GM19240 (cell line): ENCODE results near the gene GIT1.

Experiments
- DNase-seq: peaks from one replicate; pipeline ENCODE4 v3.0.0; 2011; ENCODE audit warnings: low spot score; ENCODE audit not compliant: insufficient read length

Gene GIT1

GRCh38 chr17:29589524-29590410 lies at the start of gene GIT1:
GIT1 (minus strand) TSS chr17:29589648; CDS start chr17:29589378, 270 bp downstream.
- DNase-seq = peak; percentile 98

GRCh38 chr17:29633886-29634285 lies 44.4 kb upstream of the GIT1 start:
- no peak for DNase-seq

DNA sequence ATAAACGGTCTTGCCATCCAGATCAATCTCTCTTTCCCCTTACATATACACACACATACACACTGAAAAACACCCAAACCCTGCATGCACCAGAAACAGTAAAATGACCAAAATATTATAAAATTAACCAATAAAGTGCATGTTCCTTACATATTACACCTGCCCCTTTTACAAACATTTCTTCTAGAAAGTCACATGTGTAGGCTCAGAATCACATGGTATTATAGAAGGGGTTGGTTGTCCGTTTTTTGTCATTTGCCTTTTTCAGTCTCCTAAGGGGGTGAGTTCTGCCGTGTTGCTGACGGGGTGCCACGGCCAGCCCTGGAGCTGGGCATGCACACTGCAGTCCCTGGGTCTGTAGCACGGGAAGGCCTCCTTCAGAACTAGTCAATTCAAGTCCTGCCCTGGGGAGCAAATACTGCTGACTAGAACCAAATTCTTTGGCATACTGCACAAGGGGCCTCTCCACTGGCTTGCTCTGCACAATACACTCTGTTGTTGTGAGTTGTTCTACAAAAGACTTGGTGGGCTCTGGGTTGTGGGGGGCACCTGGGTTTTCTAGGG lies 41.3 kb upstream of the GIT1 start:
- DNase-seq = no peak

- DNase-seq = no peak
Observed at GRCh38 chr17:29629839-29630238, 40.4 kb upstream of the GIT1 start.

DNA sequence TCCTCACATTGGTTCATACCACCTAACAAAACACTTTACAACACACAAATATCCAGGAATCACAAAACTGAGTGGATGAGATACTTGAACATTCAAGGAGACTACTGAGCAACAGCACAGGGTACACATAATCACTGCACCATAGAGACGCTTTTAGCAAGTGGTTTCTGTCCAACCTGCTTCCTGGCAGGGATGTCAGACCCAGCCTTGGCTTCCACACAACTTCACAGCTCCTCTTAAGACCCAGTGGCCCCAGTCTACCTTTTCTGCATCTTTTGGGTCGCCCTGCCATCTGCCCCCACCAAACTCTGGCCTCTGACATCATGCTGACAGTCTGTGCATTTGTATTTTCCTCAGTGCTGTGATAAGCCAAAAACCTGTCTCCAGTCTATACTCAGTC lies 39.2 kb upstream of the GIT1 start:
- no peak for DNase-seq

GRCh38 chr17:29627951-29628350 lies 38.5 kb upstream of the GIT1 start:
- no peak for DNase-seq

GRCh38 chr17:29625037-29625750 lies 35.7 kb upstream of the GIT1 start:
- DNase-seq = no peak

- DNase-seq = no peak
Observed at GRCh38 chr17:29624586-29624985, 35.1 kb upstream of the GIT1 start.

GRCh38 chr17:29623283-29623647 lies 33.8 kb upstream of the GIT1 start:
- DNase-seq = no peak

DNA sequence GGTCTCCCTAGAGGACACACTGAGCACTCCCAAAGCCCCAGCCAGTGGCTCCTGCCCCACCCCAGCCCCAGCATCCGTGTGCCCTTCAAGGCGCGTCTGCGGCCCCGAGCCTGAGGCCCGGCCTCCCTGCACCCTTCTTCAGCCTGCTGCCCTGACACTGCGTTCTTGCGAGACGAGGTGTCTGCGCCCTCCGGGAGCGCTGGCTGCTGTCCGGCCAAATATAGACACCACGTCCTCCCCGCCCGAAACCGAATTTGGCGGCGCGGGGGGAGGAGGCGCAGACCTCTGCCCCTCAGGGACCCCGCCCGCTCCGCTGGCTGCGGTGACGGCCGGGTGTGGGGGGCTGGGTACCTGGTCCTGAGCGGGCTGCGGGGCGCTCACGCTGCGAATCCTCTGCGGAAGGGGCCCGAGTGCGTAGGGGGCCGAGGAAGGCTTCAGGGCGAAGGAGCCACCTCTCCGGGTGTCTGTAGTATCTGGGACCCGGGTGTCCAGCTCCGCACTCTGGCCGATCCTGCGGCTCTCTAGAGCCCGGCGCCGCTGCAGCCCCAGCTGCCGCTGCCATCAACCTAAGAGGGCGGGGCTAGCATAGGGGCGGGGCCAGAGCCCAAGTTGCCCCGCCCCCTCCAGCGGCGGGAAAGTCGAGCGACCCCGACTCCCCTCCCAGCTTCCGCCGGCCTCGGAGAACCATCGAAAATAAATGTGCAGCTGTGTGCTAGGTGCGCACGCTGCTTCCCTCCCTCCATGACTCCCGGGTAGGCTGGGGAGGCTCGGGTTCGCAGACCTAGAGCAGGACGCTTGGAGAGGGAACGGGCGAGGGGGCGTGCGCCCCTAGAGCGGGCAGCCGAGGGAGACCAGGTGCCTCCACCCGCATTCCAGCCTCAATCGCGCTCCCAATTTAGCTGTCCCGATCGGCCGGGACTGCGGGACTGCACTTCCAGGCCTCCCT lies 33.2 kb upstream of the GIT1 start, which contains the start of gene CORO6:
TSS of gene CORO6 (minus strand) at position 576 of the 946 bp plus-strand sequence. CDS start 1,491 bp downstream, outside the sequence.
- DNase-seq = no peak

- no peak for DNase-seq
Observed at GRCh38 chr17:29621751-29622194, 32.3 kb upstream of the GIT1 start.

DNA sequence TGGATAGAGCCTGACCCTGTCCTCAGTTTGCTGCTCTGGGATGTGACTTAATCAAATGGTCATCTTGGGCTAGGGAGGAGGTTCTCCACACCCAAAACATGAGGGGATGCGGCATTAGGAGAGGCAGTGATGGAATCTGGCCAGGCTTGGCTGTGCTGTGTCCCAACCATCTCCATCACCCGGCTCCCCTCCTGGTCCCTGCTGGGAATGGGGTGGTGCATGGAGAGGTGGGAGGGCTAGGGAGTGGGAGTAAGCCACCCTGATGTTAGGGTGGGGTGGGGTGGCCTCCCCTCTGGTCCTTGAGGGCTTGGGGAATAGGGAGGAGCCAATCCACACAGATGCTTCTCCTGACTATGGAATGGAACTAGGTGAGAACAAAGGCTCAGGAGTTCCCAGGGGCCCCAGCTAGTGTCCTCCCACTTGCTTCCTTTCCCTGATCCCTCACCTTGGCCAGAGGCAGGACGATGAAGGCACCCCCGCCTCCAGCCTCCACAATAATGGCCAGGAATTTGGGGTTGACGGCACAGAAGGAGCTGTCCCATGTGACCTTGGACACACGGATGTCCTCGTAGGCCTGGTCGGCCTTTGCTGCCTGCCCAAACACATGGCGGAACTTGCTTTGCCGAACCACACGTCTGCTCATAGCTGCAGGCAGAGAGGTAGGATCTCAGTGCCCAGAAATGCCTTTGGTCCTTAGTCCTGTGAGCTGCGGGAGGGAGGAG lies 31.5 kb upstream of the GIT1 start:
- no peak for DNase-seq

DNA sequence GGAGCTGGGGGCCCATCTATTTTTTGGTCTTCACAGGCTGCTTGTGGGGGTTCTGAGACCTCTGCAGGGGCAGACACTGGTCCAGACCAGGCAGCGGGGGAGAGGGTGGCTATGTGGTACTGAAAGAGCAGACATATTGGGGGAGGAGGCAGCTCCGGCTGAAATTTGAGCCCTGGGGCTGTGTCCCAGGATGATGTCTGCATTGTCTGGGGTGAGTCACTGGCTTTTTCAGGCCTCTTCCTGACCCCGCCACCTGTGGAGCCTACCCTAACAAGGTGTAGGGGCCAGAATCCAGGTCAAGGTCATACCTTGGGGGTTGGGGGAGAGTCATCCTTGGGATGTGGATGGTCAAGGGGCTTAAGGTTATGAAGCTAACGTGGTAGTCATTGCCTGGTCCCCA lies 30.8 kb upstream of the GIT1 start:
- no peak for DNase-seq

DNA sequence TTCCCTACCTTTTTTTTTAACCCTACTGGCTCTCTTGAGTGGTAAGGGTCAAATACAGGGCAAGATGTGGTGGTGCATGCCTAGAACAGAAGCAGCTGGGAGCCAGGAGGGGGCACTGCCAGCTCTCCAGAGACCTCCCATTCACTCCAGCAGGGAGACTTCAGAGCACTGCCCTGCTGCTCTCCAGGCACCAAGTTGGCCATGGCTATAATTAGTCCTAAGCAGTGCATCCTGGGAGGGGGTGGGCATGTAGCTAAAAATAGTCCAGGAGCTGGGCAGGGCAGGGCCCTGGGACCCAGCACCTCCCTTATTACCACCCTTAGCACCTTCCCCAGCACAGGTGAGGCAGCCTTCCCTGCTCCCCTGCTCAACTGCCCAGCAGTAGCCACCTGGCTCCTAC lies 29.8 kb upstream of the GIT1 start:
- DNase-seq = no peak

- DNase-seq = no peak
Observed at GRCh38 chr17:29618272-29619065, 29.0 kb upstream of the GIT1 start.

DNA sequence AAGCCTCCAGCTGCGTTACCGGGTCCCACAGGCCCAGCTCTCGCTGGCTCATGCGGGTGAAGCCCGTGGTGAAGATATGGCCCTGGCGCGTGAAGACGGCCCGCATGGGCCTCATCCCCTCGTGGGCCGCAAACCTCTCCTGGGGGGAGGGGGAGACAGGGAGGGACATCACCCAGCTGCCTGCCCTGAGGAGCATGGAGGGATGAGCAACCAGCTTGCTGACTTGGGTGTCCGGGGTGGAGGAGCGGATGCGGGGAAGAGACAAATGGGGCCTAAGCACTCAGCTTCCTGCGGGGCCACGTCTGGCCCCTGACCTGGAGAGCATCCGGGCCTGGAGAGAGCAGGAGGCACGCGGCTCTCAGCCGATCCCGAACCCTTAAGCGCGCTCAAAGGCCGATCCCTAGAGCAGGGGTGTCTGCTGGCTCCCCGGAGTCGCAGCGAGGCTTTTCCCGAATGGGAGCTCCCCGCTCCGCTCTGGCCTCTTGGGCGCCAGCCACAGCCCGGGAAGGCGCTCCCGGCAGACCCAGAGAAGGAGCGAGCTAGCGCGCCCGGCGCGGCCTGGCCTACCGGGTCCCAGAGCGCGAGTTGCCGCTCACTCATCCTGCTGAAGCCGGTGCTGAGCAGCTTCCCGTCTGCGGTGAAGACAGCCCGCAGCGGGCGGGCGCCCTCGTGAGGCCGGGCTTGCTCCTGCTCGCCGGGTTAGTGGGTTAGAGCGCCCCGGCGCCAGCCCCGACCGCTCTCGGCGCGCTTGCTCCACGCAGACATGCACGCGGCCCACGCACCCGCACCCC lies 28.2 kb upstream of the GIT1 start:
- no peak for DNase-seq

DNA sequence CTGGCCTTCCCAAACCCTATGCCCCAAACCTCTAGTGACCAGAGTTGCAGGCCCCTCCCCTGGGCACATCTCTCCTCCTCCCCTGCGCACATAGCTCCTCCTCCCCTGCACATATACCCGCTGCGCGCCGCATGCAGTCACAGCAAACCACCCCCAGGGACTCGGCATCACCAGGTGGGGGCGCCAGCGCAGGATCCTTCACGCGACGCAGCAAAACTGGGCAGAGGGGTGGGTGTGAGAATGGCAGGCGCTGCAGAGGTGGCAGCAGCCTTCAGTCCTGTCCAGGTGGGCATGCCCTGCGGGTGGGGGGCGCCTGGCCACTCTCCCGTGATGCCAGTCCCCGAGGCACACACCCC lies 27.7 kb upstream of the GIT1 start:
- peak; percentile 85 for DNase-seq

GRCh38 chr17:29616300-29617048 lies 27.0 kb upstream of the GIT1 start:
- DNase-seq = no peak
